Naive thymus-derived CD4-positive, alpha-beta T cell (primary cell): Measurements from ENCODE around the gene C9orf85. TPM values are rescaled to one million over a fixed set of nuclear protein-coding genes. Genes with fewer than 3 reads are reported as not detected.

Source experiments
- ATAC-seq: fragments of 150-1000 bp; cut with Tn5 transposase; 2 replicates; pipeline ENCODE4 v1.10.0; 2021; ENCODE audit warnings: mild to moderate bottlenecking, moderate library complexity
- CTCF ChIA-PET: fragments of 350-600 bp; sonication (Branson Sonifier 250); formaldehyde crosslinking; loops from one replicate; lab custom pipeline; 2021; ENCODE audit warnings: antibody characterized with exemption; lab: Charles Lee
- POLR2A ChIA-PET: fragments of 350-600 bp; sonication (Branson Sonifier 250); formaldehyde crosslinking; loops from one replicate; lab custom pipeline; 2021; ENCODE audit warnings: antibody characterized with exemption, inconsistent platforms; lab: Charles Lee
- DNase-seq, 9 donors: peaks; one replicate each; pipeline versions ENCODE4 v3.0.0 to v3.0.0-alpha.2; 2020 to 2022; ENCODE audit warnings: mixed read lengths in 1 of 9
- H3K27ac ChIP-seq: one replicate; pipeline ENCODE4 v1.7.0; 2013; ENCODE audit warnings: mild to moderate bottlenecking, low read depth, low read length, moderate library complexity
- H3K27me3 ChIP-seq, 2 donors: one replicate each; pipeline ENCODE4 v1.7.0; 2013; ENCODE audit warnings: low read length in 2 of 2, mild to moderate bottlenecking in 2 of 2, moderate library complexity in 2 of 2; ENCODE audit not compliant: control insufficient read depth in 2 of 2, insufficient read depth in 2 of 2
- H3K36me3 ChIP-seq, 3 experiments: 1 replicate in 2 of 3; 2 replicates in 1 of 3; pipeline ENCODE4 v1.7.0; 2013; ENCODE audit warnings: low read length in 3 of 3, mild to moderate bottlenecking in 3 of 3, moderate library complexity in 1 of 3; ENCODE audit not compliant: insufficient read depth in 3 of 3, control insufficient read depth in 2 of 3
- H3K4me1 ChIP-seq, 2 donors: one replicate each; pipeline ENCODE4 v1.7.0; 2013; ENCODE audit warnings: low read length in 2 of 2, mild to moderate bottlenecking in 2 of 2, moderate library complexity in 1 of 2; ENCODE audit not compliant: control insufficient read depth in 2 of 2, insufficient read depth in 2 of 2
- H3K4me3 ChIP-seq: 2 replicates; pipeline ENCODE4 v1.7.0; 2013; ENCODE audit warnings: mild to moderate bottlenecking, low read length
- H3K9me3 ChIP-seq, 3 experiments: 1 replicate in 2 of 3; 2 replicates in 1 of 3; pipeline ENCODE4 v1.7.0; 2013; ENCODE audit warnings: low read length in 3 of 3; ENCODE audit not compliant: control insufficient read depth in 2 of 3
- H3K27ac Mint-ChIP-seq, 9 donors: one replicate each; pipeline ENCODE4 v1.8.0; 2020 to 2022; ENCODE audit warnings: mixed read lengths in 9 of 9, mild to moderate bottlenecking in 8 of 9, moderate library complexity in 5 of 9, inconsistent platforms in 2 of 9
- H3K27me3 Mint-ChIP-seq, 5 donors: one replicate each; pipeline ENCODE4 v1.8.0; 2021 to 2022; ENCODE audit warnings: mixed read lengths in 5 of 5, mild to moderate bottlenecking in 1 of 5
- H3K36me3 Mint-ChIP-seq, 5 donors: one replicate each; pipeline ENCODE4 v1.8.0; 2020 to 2022; ENCODE audit warnings: mixed read lengths in 5 of 5, mild to moderate bottlenecking in 3 of 5, inconsistent platforms in 1 of 5
- H3K4me1 Mint-ChIP-seq, 7 donors: one replicate each; pipeline ENCODE4 v1.8.0; 2020 to 2022; ENCODE audit warnings: mixed read lengths in 7 of 7, mild to moderate bottlenecking in 3 of 7, inconsistent platforms in 1 of 7
- H3K4me3 Mint-ChIP-seq, 10 donors: one replicate each; pipeline ENCODE4 v1.8.0; 2020 to 2022; ENCODE audit warnings: mild to moderate bottlenecking in 10 of 10, mixed read lengths in 10 of 10, moderate library complexity in 6 of 10, inconsistent platforms in 2 of 10
- H3K9me3 Mint-ChIP-seq, 11 donors: one replicate each; pipeline ENCODE4 v1.8.0; 2020 to 2022; ENCODE audit warnings: mixed read lengths in 11 of 11, mild to moderate bottlenecking in 4 of 11, inconsistent platforms in 1 of 11, moderate library complexity in 1 of 11
- intact Hi-C, 2 donors: fragments of 100-400 bp; cut with micrococcal nuclease; formaldehyde crosslinking; loops; one replicate each; pipeline ENCODE4 v1.15.1; 2023
- polyA plus RNA-seq, 2 donors: library from polyadenylated mRNA; unstranded; fragments of 300-500 nt; fragmentation: Illumina TruSeq; gene quantifications; one replicate each; pipeline ENCODE4 v1.2.3, GENCODE V29; 2021
- total RNA-seq, 6 experiments: library from RNA in 5 of 6; stranded (reverse) in 5 of 6; gene quantifications; 1 replicate in 5 of 6; 2 replicates in 1 of 6; pipeline ENCODE4 v1.2.3 and lab custom pipeline; 2021 to 2026

The C9orf85 gene
- total and polyA plus RNA-seq, 7 experiments from 2014 or later, result 4.8 to 13.9 (median 9.1) TPM

DNA sequence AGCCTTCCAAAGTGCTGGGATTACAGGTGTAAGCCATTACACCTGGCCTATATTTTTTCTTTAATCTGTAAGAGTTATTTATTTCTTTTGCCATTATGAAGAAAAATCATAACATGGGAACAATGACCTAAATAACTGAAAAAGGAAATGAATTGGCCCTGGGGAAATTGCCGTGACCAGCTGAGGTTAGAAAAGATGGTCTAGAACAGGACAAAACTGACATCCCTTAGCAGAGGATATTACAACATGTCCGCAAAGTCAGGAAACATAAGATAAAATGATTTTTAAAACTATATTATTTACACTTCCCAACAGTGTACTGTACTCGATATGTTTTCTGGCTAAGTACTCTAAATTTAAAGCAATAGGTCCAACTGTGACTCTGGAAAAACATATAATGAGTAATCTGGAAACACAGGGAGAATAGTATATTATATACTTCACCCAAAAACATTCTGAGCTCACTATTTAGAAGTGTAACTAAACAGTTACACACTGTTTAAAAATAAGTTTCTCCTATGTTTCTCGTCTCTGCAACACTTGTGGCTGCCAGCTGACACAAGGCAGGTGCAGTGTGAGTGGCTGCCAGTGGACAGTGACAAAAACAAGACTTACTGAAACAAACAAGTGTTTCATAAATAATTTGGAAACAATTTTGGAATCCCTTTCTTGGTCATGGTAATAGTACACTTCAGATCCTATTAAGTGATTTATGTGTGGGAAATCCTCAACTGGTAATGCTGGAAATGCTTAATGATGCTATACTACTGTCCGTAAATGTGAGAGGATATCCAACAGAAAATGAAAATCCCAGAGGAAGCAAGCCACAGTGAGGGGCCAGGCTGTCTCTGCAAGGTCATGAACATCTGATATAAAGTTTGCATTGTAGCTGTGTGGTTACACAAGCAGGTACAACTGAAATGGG, 69.1 kb downstream of the C9orf85 start:
- Histone ChIP-seq H3K27ac (no peak overlapping the region), H3K36me3 (no peaks in the 10 kb centered on the region), H3K27me3 (no peaks in the 10 kb centered on the region), H3K9me3 (no peaks in the 10 kb centered on the region), H3K4me1 (no peaks in the 10 kb centered on the region), H3K4me3 (no peak overlapping the region)
- no peaks in the 10 kb centered on the region for H3K9me3 Mint-ChIP-seq
- no peaks in the 10 kb centered on the region for H3K27me3 Mint-ChIP-seq
- intact Hi-C loops, result no loop called here
- H3K36me3 Mint-ChIP-seq, result peaks cover 0 to 27% (median 18%) of the 10 kb centered on the region in 5 donors
- no peaks in the 10 kb centered on the region for H3K4me1 Mint-ChIP-seq
- ATAC-seq (no peak), DNase-seq (no peak)
- no peak overlapping the region for H3K27ac Mint-ChIP-seq
- no peak overlapping the region for H3K4me3 Mint-ChIP-seq
- CTCF ChIA-PET, result no interaction called here
- POLR2A ChIA-PET, result no interaction called here

DNA sequence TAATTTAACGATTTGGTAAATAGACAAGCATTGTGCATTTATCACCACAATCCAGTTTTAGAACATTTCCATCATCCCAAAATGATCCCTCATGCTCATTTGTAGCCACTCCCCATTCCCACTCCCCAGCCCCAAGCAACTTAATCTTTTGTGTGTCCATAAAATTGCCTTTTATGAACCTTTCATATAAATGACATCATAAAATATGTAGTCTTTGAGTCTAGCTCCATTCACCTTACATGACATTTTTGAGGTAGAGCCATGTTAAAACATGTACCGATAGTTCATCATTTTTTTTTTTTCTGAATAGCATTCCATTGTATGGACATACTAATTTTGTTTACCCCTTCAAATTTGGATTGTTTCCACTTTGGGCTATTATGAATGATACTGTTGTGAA, 70.5 kb downstream of the C9orf85 start:
- intact Hi-C loops, result no loop called here
- H3K36me3 ChIP-seq, result no peaks in the 10 kb centered on the region
- CTCF ChIA-PET, result interaction anchor here (0.7 kb wide), 2 partner anchors 37 to 389 kb away, joined by 3 read pairs; no protein-coding TSS in a partner anchor

DNA sequence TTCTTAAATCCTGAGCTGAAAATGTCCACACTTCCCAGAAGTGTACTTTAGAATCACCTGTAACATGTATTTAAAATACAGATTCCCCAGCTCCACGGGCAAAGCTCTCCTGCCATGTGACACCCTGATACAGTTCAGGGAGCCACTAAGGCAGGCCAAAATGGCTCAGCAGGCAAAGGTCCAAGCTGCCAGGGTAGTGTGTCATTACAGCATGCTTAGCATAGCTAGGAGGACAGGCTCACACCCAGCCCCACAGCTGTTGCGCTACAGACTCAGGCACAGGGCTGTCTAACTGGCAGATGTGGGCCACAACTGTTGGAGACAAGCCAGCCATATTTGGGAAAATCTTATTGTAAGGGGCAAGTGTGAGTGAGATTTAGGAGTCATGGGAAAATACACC, 73.0 kb downstream of the C9orf85 start:
- no peak overlapping the region for H3K27ac ChIP-seq
- H3K4me1 ChIP-seq, result no peaks in the 10 kb centered on the region
- H3K27ac Mint-ChIP-seq, result peak overlapping the region in 1 of 9 donors; percentile 12
- no peaks in the 10 kb centered on the region for H3K27me3 Mint-ChIP-seq
- no peaks in the 10 kb centered on the region for H3K9me3 ChIP-seq
- DNase-seq, result no peak
- no peak overlapping the region for H3K4me3 ChIP-seq
- ChIA-PET CTCF (interaction anchor here (0.5 kb wide), 2 partner anchors 35 to 640 kb away, joined by 3 to 4 read pairs; no protein-coding TSS in a partner anchor), POLR2A (no interaction called here)
- no peak overlapping the region for H3K4me3 Mint-ChIP-seq
- no peaks in the 10 kb centered on the region for H3K36me3 ChIP-seq
- peaks cover 0 to 27% (median 18%) of the 10 kb centered on the region in 5 donors for H3K36me3 Mint-ChIP-seq
- H3K9me3 Mint-ChIP-seq, result no peaks in the 10 kb centered on the region
- H3K4me1 Mint-ChIP-seq, result no peaks in the 10 kb centered on the region
- ATAC-seq, result no peak
- H3K27me3 ChIP-seq, result no peaks in the 10 kb centered on the region
- intact Hi-C loops, result no loop called here

More for the DNA sequence above, 70.5 kb downstream of the C9orf85 start:
- H3K27me3 ChIP-seq, result no peaks in the 10 kb centered on the region
- H3K4me3 Mint-ChIP-seq, result no peak overlapping the region
- no peak overlapping the region for H3K27ac ChIP-seq
- H3K27me3 Mint-ChIP-seq, result no peaks in the 10 kb centered on the region
- no peaks in the 10 kb centered on the region for H3K4me1 Mint-ChIP-seq
- no peaks in the 10 kb centered on the region for H3K4me1 ChIP-seq
- peaks cover 0 to 27% (median 18%) of the 10 kb centered on the region in 5 donors for H3K36me3 Mint-ChIP-seq
- no peak overlapping the region for H3K27ac Mint-ChIP-seq
- H3K9me3 ChIP-seq, result no peaks in the 10 kb centered on the region
- no peaks in the 10 kb centered on the region for H3K9me3 Mint-ChIP-seq
- POLR2A ChIA-PET, result no interaction called here
- H3K4me3 ChIP-seq, result no peak overlapping the region
- DNase-seq (no peak), ATAC-seq (no peak)

DNA sequence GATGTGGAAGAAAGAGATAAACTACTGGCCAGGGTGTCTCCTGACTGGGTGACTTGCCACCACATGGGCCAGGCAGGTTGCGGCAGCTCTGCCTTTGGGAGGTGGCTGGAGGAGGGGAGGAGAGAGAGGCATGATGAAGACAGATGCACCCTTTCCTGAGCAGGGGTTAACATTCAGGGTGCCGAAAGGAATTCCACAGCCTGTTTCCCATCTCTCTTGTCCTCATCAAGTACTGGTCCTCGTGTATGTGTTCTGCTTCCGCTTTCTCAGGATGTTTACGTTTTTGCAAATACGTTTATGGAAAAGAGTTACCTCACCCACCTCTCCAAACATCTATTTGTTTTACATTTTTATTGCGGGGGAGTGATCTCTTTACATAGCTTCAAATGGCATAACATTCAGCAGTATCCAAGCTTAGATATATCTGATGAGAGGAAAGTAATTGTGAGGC, 73.4 kb downstream of the C9orf85 start:
- H3K27me3 Mint-ChIP-seq, result no peaks in the 10 kb centered on the region
- Histone ChIP-seq H3K36me3 (no peaks in the 10 kb centered on the region), H3K4me1 (no peaks in the 10 kb centered on the region), H3K27me3 (no peaks in the 10 kb centered on the region), H3K4me3 (no peak overlapping the region), H3K9me3 (no peaks in the 10 kb centered on the region), H3K27ac (no peak overlapping the region)
- DNase-seq (no peak), ATAC-seq (no peak)
- ChIA-PET CTCF (no interaction called here), POLR2A (no interaction called here)
- H3K4me1 Mint-ChIP-seq, result no peaks in the 10 kb centered on the region
- H3K9me3 Mint-ChIP-seq, result no peaks in the 10 kb centered on the region
- H3K4me3 Mint-ChIP-seq, result no peak overlapping the region
- peak overlapping the region in 1 of 9 donors; percentile 12 for H3K27ac Mint-ChIP-seq
- intact Hi-C loops, result no loop called here
- H3K36me3 Mint-ChIP-seq, result peaks cover 0 to 27% (median 18%) of the 10 kb centered on the region in 5 donors

DNA sequence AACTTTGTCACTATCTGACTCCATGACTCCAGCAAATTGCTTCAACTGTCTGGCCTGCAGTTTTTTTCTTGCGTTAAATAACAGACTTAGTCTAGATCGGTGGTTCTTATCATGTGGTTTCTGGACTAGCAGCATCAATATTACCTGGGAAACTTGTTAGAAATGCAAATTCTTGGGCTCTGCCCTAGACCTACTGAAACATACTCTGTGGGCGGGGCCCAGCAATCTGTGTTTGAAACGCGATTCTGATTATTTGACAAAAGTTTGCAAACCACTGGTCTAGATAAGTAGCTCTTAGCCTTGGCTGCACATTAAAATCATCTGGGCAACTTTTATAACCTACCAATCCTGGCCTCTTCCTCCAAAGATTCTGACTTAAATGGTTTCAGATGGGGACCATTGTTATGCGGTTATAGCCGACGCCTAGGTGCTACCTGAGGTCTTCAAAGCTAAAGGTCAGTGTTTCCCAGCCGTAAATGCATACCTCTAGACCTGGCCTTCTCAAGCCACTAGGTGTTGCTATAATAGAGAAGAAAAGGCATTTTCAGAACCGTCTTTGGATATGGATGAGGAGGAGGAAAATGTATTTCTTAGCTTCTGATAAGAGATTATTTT, 74.0 kb downstream of the C9orf85 start:
- Mint-ChIP-seq H3K9me3 (no peaks in the 10 kb centered on the region), H3K27me3 (no peaks in the 10 kb centered on the region), H3K4me1 (no peaks in the 10 kb centered on the region), H3K4me3 (no peak overlapping the region), H3K27ac (no peak overlapping the region), H3K36me3 (peaks cover 0 to 27% (median 18%) of the 10 kb centered on the region in 5 donors)
- no peak for DNase-seq
- no peak overlapping the region for H3K27ac ChIP-seq
- POLR2A ChIA-PET, result no interaction called here
- ATAC-seq, result no peak
- CTCF ChIA-PET, result no interaction called here
- H3K4me1 ChIP-seq, result no peaks in the 10 kb centered on the region
- H3K9me3 ChIP-seq, result no peaks in the 10 kb centered on the region
- H3K4me3 ChIP-seq, result no peak overlapping the region
- H3K27me3 ChIP-seq, result no peaks in the 10 kb centered on the region
- H3K36me3 ChIP-seq, result no peaks in the 10 kb centered on the region
- intact Hi-C loops, result no loop called here

DNA sequence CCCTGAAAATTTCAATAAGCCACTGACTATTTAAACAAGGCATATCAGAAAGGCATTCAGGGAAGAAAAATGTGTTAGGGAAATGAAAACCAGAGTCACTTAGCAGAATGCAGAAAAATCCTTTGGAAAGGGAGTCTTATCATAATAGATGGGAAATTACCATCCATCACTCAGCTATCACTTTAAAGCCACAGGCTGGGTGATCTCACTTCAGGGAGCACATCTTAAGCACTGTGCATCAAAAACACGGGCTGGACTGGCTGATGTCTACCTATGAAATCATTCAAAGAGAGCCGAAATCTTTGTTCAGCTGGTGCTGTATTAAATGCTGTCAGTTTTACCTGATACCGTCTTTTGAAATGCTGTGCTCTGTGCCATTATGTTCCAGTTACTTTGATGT, 75.5 kb downstream of the C9orf85 start:
- Histone ChIP-seq H3K9me3 (no peaks in the 10 kb centered on the region), H3K36me3 (no peaks in the 10 kb centered on the region), H3K4me3 (no peak overlapping the region), H3K27ac (no peak overlapping the region), H3K27me3 (no peaks in the 10 kb centered on the region), H3K4me1 (no peaks in the 10 kb centered on the region)
- H3K4me1 Mint-ChIP-seq, result no peaks in the 10 kb centered on the region
- intact Hi-C loops, result no loop called here
- H3K27me3 Mint-ChIP-seq, result peaks cover 0 to 3% (median 0%) of the 10 kb centered on the region in 5 donors
- no peaks in the 10 kb centered on the region for H3K9me3 Mint-ChIP-seq
- POLR2A ChIA-PET, result no interaction called here
- CTCF ChIA-PET, result no interaction called here
- no peak overlapping the region for H3K4me3 Mint-ChIP-seq
- DNase-seq, result no peak
- H3K36me3 Mint-ChIP-seq, result peaks cover 0 to 24% (median 18%) of the 10 kb centered on the region in 5 donors
- no peak overlapping the region for H3K27ac Mint-ChIP-seq
- no peak for ATAC-seq
